Measurements from ENCODE around the gene WDFY1. TPM values are rescaled to one million over a fixed set of nuclear protein-coding genes. Genes with fewer than 3 reads are reported as not detected.
A peak's percentile ranks its signal among the peaks of the same experiment; 100 is the strongest.

The WDFY1 gene
- total RNA-seq, 1 donor from 2014 or later: 45.5 TPM

- H3K36me3 ChIP-seq: peaks cover 25% of the 10 kb centered on the region
- H3K27me3 ChIP-seq (ENCODE audit: low read depth): no peaks in the 10 kb centered on the region
- H3K4me1 ChIP-seq: peaks cover 54% of the 10 kb centered on the region
- ATAC-seq: peak; percentile 100
- DNase-seq: peak; percentile 98
- intact Hi-C loops (cut with DNase I): no loop called here
- peak within 1 kb of the TSS; percentile 84 for H3K27ac ChIP-seq
- H3K9me3 ChIP-seq: no peaks in the 10 kb centered on the region
- TF ChIP-seq, protein P1, sequence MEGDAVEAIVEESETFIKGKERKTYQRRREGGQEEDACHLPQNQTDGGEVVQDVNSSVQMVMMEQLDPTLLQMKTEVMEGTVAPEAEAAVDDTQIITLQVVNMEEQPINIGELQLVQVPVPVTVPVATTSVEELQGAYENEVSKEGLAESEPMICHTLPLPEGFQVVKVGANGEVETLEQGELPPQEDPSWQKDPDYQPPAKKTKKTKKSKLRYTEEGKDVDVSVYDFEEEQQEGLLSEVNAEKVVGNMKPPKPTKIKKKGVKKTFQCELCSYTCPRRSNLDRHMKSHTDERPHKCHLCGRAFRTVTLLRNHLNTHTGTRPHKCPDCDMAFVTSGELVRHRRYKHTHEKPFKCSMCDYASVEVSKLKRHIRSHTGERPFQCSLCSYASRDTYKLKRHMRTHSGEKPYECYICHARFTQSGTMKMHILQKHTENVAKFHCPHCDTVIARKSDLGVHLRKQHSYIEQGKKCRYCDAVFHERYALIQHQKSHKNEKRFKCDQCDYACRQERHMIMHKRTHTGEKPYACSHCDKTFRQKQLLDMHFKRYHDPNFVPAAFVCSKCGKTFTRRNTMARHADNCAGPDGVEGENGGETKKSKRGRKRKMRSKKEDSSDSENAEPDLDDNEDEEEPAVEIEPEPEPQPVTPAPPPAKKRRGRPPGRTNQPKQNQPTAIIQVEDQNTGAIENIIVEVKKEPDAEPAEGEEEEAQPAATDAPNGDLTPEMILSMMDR (IDR thresholded peaks at IDR 0.05): no peak
- peak within 1 kb of the TSS; percentile 97 for H3K4me3 ChIP-seq
These were observed 12.1 kb upstream of the WDFY1 start, which contains the start of gene MRPL44 for GRCh38 chr2:223957092-223957851. TSS of gene MRPL44 (plus strand) at chr2:223957463. CDS start at chr2:223957473, 10 bp downstream.

DNA sequence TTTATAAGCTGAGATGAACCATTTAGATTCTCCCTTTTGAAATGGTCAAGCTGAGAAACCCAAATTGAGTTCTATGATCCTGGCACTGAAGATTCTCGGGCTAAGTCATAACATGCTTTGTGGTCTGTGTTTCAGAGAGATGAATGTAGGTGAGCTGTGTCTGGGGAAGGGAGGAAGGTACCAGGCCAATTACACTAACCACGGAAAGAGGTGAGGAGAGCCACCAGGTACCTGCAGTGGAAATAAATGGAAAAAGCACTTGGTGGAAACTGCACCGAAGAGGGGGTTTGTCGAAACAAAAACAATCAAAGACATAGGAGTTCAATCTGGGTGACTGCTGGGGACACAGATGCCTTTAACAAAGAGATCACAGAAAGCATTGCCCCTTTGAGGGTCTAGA, 11.2 kb upstream of the WDFY1 start:
- ATAC-seq (no peak), DNase-seq (no peak)
- TF ChIP-seq, protein P1 (IDR thresholded peaks at IDR 0.05): no peak
- Histone ChIP-seq H3K9me3 (no peaks in the 10 kb centered on the region), H3K27me3 (ENCODE audit: low read depth) (no peaks in the 10 kb centered on the region), H3K4me3 (no peak overlapping the region), H3K27ac (peak overlapping the region; percentile 84), H3K36me3 (peaks cover 16% of the 10 kb centered on the region), H3K4me1 (peaks cover 48% of the 10 kb centered on the region)
- intact Hi-C loops (cut with DNase I): no loop called here

- Histone ChIP-seq H3K4me3 (no peak overlapping the region), H3K27ac (no peak overlapping the region), H3K27me3 (ENCODE audit: low read depth) (no peaks in the 10 kb centered on the region), H3K36me3 (no peaks in the 10 kb centered on the region), H3K9me3 (no peaks in the 10 kb centered on the region), H3K4me1 (peaks cover 43% of the 10 kb centered on the region)
- TF ChIP-seq, protein P1 (IDR thresholded peaks at IDR 0.05): no peak
- ATAC-seq (no peak), DNase-seq (no peak)
- intact Hi-C loops (cut with DNase I): no loop called here
These were observed 9.3 kb upstream of the WDFY1 start for GRCh38 chr2:223954401-223954800.

- TF ChIP-seq, protein P1 (IDR thresholded peaks at IDR 0.05): no peak
- ATAC-seq: no peak
- Histone ChIP-seq H3K9me3 (no peaks in the 10 kb centered on the region), H3K36me3 (no peaks in the 10 kb centered on the region), H3K4me1 (peaks cover 31% of the 10 kb centered on the region), H3K27me3 (ENCODE audit: low read depth) (no peaks in the 10 kb centered on the region), H3K4me3 (no peak overlapping the region), H3K27ac (no peak overlapping the region)
- intact Hi-C loops (cut with DNase I): no loop called here
- DNase-seq: no peak
These were observed 7.3 kb upstream of the WDFY1 start for GRCh38 chr2:223952280-223952968.

- peak overlapping the region; percentile 56 for H3K27ac ChIP-seq
- peak; percentile 65 to 74 for ATAC-seq
- no peaks in the 10 kb centered on the region for H3K27me3 ChIP-seq (ENCODE audit: low read depth)
- no peaks in the 10 kb centered on the region for H3K36me3 ChIP-seq
- DNase-seq: no peak
- intact Hi-C loops (cut with DNase I): no loop called here
- TF ChIP-seq, protein P1 (IDR thresholded peaks at IDR 0.05): no peak
- H3K9me3 ChIP-seq: no peaks in the 10 kb centered on the region
- H3K4me3 ChIP-seq: no peak overlapping the region
- peaks cover 23% of the 10 kb centered on the region for H3K4me1 ChIP-seq
These were observed 5.6 kb upstream of the WDFY1 start for GRCh38 chr2:223950448-223951347.
